Measurements from ENCODE around the gene PDZD2. TPM values are rescaled to one million over a fixed set of nuclear protein-coding genes. Genes with fewer than 3 reads are reported as not detected.

PDZD2 gene
- total RNA-seq, 4 donors from 2014 or later, result 13.7 to 26.7 (median 24.1) TPM

DNA sequence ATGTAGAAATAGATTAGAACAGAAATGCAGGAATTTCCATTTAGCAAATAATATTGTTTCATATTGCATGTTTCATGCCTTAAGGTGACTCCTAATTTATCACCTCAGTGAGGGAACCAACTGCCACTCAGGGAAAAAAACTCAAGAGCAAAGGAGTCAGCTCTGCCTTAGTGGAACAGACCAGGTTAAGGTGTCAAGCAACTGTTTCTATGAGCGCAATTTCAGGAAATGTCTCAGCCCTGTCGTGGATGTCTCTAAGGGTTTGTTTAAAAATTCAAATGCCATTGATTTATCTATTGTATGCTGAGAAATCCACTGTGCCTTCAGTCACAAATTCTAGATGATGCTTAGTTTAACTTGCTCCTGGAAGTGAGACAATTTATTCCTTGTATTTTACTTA is 34.7 kb upstream of the PDZD2 start:
- no peaks in the 10 kb centered on the region for H3K27me3 ChIP-seq
- H3K9me3 ChIP-seq, result no peaks in the 10 kb centered on the region

DNA sequence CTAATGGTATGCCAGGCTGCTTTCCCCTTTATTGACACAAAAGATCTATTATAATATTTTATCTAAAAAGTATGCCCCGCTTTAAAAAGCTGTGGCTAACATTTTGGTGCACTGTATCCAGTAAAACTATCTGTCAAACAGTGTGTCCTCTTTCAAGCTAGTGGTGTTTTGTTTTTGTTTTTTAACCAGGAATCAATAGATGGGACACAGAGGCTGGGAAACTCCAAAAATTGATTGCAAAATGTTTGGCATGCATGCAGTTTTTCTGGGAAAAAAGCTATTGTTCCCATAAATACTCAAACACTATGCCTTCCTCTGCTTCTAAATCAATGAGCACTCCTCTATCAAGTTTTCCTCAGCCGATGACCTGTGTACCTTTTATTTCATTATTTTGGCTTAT is 34.3 kb upstream of the PDZD2 start:
- no peak for DNase-seq
- no peak overlapping the region for H3K27ac ChIP-seq
- TF ChIP-seq, protein P1, sequence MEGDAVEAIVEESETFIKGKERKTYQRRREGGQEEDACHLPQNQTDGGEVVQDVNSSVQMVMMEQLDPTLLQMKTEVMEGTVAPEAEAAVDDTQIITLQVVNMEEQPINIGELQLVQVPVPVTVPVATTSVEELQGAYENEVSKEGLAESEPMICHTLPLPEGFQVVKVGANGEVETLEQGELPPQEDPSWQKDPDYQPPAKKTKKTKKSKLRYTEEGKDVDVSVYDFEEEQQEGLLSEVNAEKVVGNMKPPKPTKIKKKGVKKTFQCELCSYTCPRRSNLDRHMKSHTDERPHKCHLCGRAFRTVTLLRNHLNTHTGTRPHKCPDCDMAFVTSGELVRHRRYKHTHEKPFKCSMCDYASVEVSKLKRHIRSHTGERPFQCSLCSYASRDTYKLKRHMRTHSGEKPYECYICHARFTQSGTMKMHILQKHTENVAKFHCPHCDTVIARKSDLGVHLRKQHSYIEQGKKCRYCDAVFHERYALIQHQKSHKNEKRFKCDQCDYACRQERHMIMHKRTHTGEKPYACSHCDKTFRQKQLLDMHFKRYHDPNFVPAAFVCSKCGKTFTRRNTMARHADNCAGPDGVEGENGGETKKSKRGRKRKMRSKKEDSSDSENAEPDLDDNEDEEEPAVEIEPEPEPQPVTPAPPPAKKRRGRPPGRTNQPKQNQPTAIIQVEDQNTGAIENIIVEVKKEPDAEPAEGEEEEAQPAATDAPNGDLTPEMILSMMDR (IDR thresholded peaks at IDR 0.05), result no peak
- TF ChIP-seq POLR2A (IDR thresholded peaks at IDR 0.05), result no peak
- no peaks in the 10 kb centered on the region for H3K9me3 ChIP-seq
- 78 to 79% methylated on average over 2 of the region's 2 CpGs for WGBS, 2 donors
- H3K27me3 ChIP-seq, result no peaks in the 10 kb centered on the region
- H3K4me1 ChIP-seq, result no peaks in the 10 kb centered on the region
- H3K36me3 ChIP-seq, result no peaks in the 10 kb centered on the region
- intact Hi-C loops (cut with DNase I), result no loop called here
- no peak overlapping the region for H3K4me3 ChIP-seq

More for the DNA sequence above, 34.7 kb upstream of the PDZD2 start:
- no peaks in the 10 kb centered on the region for H3K4me1 ChIP-seq
- no peak overlapping the region for H3K27ac ChIP-seq
- TF ChIP-seq POLR2A (IDR thresholded peaks at IDR 0.05), result no peak
- TF ChIP-seq, protein P1 (IDR thresholded peaks at IDR 0.05), result no peak
- intact Hi-C loops (cut with DNase I), result no loop called here
- 62 to 72% methylated on average over 2 of the region's 2 CpGs for WGBS, 2 donors
- no peaks in the 10 kb centered on the region for H3K36me3 ChIP-seq
- DNase-seq, result no peak
- no peak overlapping the region for H3K4me3 ChIP-seq

DNA sequence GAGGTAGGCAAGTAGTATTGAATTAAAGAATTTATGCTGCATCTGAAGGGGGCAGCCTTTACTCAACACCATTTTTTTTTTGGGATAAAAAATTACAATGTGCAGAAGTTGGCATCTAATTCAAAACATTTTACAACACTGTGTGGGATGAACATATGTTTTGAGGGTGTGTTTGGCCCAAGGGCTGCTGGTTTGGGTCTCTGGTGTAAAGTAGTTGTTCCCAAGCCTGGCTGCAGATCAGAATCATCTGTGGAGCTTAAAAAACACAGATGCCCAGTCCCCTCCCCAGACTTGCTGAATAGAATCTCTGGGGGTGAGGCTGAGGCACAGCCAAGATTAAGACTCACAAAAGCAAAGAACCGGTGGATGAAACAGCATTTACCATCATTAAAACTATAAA is 33.0 kb upstream of the PDZD2 start:
- H3K9me3 ChIP-seq, result no peaks in the 10 kb centered on the region
- DNase-seq, result no peak
- intact Hi-C loops (cut with DNase I), result no loop called here
- 56 to 70% methylated on average over 1 of the region's 1 CpG for WGBS, 2 donors
- H3K36me3 ChIP-seq, result no peaks in the 10 kb centered on the region
- no peaks in the 10 kb centered on the region for H3K27me3 ChIP-seq
- no peak for TF ChIP-seq POLR2A (IDR thresholded peaks at IDR 0.05)
- TF ChIP-seq, protein P1 (IDR thresholded peaks at IDR 0.05), result no peak
- no peak overlapping the region for H3K27ac ChIP-seq
- H3K4me3 ChIP-seq, result no peak overlapping the region
- no peaks in the 10 kb centered on the region for H3K4me1 ChIP-seq

DNA sequence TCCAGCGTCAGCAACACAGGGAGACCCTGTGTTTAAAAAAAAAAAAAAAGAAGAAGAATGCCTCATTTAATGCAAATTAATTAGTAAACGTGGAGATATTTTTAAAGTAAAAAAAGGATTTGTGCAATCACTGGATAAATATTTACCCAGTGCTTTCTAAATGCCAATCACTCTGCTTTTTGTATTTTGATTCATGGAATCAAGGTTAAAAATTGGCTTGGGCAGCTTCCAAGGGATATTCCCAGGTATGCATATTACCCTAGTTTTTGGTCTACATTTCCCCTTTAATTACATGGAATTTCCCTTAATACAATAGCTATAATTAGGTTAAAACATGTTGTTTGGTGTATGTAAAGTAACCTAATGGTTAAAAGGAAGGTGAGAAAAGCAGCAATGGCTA is 31.4 kb upstream of the PDZD2 start:
- no peak for TF ChIP-seq POLR2A (IDR thresholded peaks at IDR 0.05)
- TF ChIP-seq, protein P1 (IDR thresholded peaks at IDR 0.05), result no peak
- intact Hi-C loops (cut with DNase I), result no loop called here
- WGBS, 2 donors, result 41 to 50% methylated on average over 2 of the region's 2 CpGs
- Histone ChIP-seq H3K4me1 (no peaks in the 10 kb centered on the region), H3K36me3 (no peaks in the 10 kb centered on the region), H3K27me3 (no peaks in the 10 kb centered on the region), H3K4me3 (no peak overlapping the region), H3K27ac (no peak overlapping the region), H3K9me3 (no peaks in the 10 kb centered on the region)
- no peak for DNase-seq

DNA sequence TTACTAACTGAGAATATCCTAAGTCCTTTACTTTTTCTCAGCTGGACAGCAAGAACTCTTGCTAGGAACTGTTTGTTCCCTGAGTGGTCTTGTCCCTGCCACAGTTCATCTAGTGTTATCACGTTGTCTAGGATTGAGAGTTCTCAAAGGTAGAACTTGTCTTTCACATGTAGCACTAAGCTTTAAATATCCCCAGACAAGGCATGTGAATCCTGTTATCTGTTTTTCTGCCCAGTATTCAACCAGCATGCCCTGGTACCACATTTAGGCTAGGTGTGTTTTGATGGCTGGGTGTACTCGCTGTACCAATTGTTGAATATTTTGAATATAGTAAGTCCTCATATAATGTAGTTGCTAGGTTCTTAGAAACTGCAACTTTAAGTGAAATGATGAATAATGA is 27.9 kb upstream of the PDZD2 start:
- no peak overlapping the region for H3K27ac ChIP-seq
- H3K27me3 ChIP-seq, result no peaks in the 10 kb centered on the region
- H3K9me3 ChIP-seq, result no peaks in the 10 kb centered on the region
- H3K4me3 ChIP-seq, result no peak overlapping the region
- intact Hi-C loops (cut with DNase I), result no loop called here
- H3K4me1 ChIP-seq, result no peaks in the 10 kb centered on the region
- TF ChIP-seq POLR2A (IDR thresholded peaks at IDR 0.05), result no peak
- TF ChIP-seq, protein P1 (IDR thresholded peaks at IDR 0.05), result no peak
- 66 to 88% methylated on average over 2 of the region's 2 CpGs for WGBS, 2 donors
- no peaks in the 10 kb centered on the region for H3K36me3 ChIP-seq
- no peak for DNase-seq
